GM19193 (cell line): ENCODE data around the gene ANKRD37.

Source experiments
- POLR2A ChIP-seq: IDR thresholded peaks from 4 replicates; pipeline ENCODE4 v1.6.1; 2011; ENCODE audit not compliant: insufficient read depth, insufficient read length; ENCODE audit errors: extremely low read depth

Gene ANKRD37

DNA sequence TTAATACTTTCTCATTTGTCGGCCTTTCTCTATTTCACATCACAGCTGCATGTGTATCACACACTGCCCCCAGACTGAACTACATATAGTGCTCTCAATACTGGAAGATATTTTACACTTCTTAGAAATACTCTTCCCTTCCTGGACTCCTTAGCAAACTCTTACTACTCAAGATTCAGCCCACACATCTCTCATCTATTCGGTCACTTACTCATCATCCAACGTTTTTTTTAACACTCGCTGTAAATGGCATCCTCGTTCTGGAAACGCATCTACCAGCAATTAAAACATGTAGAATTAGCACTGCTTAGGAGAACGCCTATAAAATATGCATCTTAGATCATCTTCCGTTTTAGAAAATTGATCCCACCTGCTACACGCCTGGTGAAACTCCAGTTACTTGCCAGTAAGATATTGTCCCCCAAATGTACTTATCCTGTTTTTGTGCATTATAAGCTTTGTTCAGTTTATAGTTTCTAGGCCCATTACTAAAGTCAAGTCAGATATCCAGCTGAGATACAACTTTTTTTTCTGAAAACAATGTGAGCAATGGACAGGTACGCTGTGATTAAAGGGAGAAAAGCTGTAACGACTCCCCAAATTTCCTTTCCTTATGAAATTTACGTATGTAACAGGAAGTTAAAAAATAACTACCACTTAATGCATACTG is 1.9 kb upstream of the ANKRD37 start:
- TF ChIP-seq POLR2A: no peak

DNA sequence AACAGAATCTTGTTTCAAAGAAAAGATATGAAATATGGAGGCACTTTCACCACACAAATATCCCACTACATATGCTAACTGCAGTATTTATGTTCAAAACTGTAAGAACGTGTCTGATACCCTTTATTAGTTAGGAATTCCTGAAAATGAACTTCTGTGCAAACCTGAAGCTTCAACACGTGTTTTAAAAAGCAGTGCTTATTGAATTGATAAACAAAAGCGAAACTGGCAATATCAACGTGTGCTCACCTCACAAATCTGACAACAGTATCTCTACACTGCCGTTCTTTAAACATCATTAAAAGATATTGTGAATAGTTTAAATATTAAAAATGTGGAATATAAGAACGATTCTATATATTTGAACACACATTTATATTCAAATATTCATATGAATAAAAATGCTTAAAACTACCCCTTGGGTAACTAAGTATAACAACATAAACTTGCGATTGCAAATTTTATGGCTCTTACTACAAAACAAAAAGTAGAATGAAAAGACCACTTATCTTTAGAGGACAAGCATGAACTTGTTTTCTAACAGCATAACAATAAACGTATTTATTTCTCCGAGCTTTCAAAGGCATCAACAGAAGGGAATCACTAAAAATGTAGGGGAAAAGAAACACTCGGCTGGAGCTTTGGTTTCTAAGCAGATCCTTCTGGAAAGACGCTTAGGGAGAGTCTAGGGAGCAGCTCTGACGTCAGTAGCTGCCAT is 1.2 kb upstream of the ANKRD37 start, which contains the start of gene LRP2BP:
TSS of gene LRP2BP (minus strand) at position 687 of the 718 bp plus-strand sequence. CDS start 17,738 bp downstream, outside the sequence.
- no peak for TF ChIP-seq POLR2A

GRCh38 chr4:185395956-185396723 is 501 bp upstream of the ANKRD37 start:
- peak; percentile 67 for TF ChIP-seq POLR2A

- TF ChIP-seq POLR2A: no peak
Observed at GRCh38 chr4:185398618-185399017, 2.0 kb downstream of the ANKRD37 start.

- no peak for TF ChIP-seq POLR2A
Observed at GRCh38 chr4:185399466-185399865, 2.8 kb downstream of the ANKRD37 start.

DNA sequence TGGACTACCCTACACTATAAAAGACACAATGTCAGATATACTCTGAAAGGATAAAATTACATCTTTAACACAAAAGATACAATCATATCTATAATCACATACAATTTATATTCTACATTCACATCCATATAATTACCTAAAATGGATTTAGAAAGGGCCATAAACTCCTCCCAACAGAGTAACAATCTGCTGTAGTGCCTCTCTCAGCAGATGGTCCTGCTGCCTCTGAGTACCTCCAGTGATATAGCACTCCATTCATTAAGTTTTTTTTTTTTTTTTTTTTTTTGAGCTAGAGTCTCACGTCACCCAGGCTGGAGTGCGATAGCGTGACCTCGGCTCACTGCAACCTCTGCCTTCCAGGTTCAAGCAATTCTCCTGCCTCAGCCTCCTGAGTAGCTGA is 7.4 kb downstream of the ANKRD37 start:
- no peak for TF ChIP-seq POLR2A

DNA sequence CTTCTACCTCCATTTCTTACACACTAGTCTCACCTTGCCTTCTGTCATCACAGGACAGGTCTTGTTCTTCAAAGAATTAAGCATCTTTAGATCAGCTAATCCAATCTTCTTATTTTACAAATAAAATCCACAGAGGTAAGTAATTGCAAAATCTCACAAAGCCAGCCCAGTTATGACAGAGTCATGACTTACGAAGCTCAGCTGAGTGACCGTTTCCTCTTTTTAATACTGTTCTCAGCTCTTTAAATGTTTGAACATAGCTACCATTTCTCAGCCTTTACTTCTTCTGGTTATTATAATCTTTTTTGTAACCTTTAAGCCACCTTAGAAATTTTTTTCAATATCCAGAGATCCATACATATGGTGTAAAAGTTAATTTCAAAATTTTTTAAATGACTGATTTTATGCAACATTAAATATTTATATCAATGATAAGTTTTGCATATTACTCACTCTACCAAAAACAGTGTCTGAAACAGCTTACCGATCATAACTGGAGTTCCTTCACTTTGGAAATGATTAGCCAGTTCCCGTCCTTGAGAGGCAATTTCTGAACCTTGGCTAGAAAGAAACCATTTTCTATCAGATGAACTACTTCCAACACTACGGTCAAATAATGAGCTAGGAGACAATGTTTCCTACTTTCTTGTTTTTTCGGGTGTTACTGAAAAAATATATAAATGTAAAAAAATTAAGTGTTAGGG is 8.8 kb downstream of the ANKRD37 start:
- no peak for TF ChIP-seq POLR2A

DNA sequence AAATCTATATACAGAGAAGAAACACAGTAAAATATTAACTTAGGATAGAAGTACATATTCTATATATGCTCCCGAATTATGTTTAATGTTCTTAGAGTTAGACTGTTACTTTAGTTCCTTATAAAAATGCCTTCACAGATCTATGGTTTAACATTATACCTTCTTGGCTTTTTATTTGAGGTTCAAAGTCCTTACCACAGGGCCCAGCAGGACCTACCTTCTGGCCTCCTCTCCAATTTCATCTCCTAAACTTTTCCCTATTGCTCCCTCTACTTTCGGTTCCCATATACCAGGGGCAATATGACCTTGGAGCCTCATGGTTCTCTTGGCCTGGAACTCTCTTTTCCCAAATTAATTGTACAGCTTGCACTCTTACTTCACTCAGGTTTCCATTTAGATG is 11.8 kb downstream of the ANKRD37 start:
- TF ChIP-seq POLR2A: no peak

- no peak for TF ChIP-seq POLR2A
Observed at GRCh38 chr4:185411849-185412248, 15.2 kb downstream of the ANKRD37 start.

GRCh38 chr4:185412412-185412811 is 15.8 kb downstream of the ANKRD37 start:
- no peak for TF ChIP-seq POLR2A

GRCh38 chr4:185416955-185417354 is 20.3 kb downstream of the ANKRD37 start:
- no peak for TF ChIP-seq POLR2A

- TF ChIP-seq POLR2A: no peak
Observed at GRCh38 chr4:185421366-185422124, 24.9 kb downstream of the ANKRD37 start.

GRCh38 chr4:185424905-185425646 is 28.4 kb downstream of the ANKRD37 start:
- no peak for TF ChIP-seq POLR2A
